Natural killer cell (primary cell): ENCODE data around the gene SLC6A11. TPM values are rescaled to one million over a fixed set of nuclear protein-coding genes. Genes with fewer than 3 reads are reported as not detected.
A peak's percentile ranks its signal among the peaks of the same experiment; 100 is the strongest.

Experiments
- ATAC-seq, 3 donors: fragments of 150-1000 bp in 2 of 3; fragments of 200-7000 bp in 1 of 3; cut with Tn5 transposase; 1 replicate in 1 of 3; 2 replicates in 2 of 3; pipeline ENCODE4 v1.10.0; 2021; ENCODE audit warnings: mild to moderate bottlenecking in 2 of 3, moderate library complexity in 2 of 3
- DNase-seq, 2 donors: peaks; one replicate each; pipeline versions ENCODE4 v3.0.0 to v3.0.0-alpha.2; 2013 to 2021; ENCODE audit warnings: mixed read lengths in 1 of 2
- H3K27ac ChIP-seq: one replicate; pipeline ENCODE4 v1.5.1; 2013; ENCODE audit warnings: mild to moderate bottlenecking, low read length
- H3K27me3 ChIP-seq: one replicate; pipeline ENCODE4 v1.6.1; 2013; ENCODE audit warnings: low read length; ENCODE audit not compliant: control insufficient read depth, insufficient read depth
- H3K36me3 ChIP-seq: one replicate; pipeline ENCODE4 v1.6.1; 2013; ENCODE audit warnings: low read length; ENCODE audit not compliant: control insufficient read depth, insufficient read depth
- H3K4me1 ChIP-seq: one replicate; pipeline ENCODE4 v1.6.1; 2013; ENCODE audit warnings: low read length; ENCODE audit not compliant: control insufficient read depth, insufficient read depth
- H3K4me3 ChIP-seq: one replicate; pipeline ENCODE4 v1.5.1; 2013; ENCODE audit warnings: low read length
- H3K9me3 ChIP-seq: one replicate; pipeline ENCODE4 v1.6.1; 2013; ENCODE audit warnings: low read length; ENCODE audit not compliant: control insufficient read depth, insufficient read depth
- H3K27ac Mint-ChIP-seq, 2 donors: one replicate each; pipeline ENCODE4 v1.8.0; 2022; ENCODE audit warnings: mild to moderate bottlenecking in 2 of 2, mixed read lengths in 2 of 2, moderate library complexity in 1 of 2
- H3K27me3 Mint-ChIP-seq, 2 donors: one replicate each; pipeline ENCODE4 v1.8.0; 2022; ENCODE audit warnings: low read depth in 2 of 2, mixed read lengths in 2 of 2
- H3K36me3 Mint-ChIP-seq: one replicate; pipeline ENCODE4 v1.8.0; 2022; ENCODE audit warnings: mixed read lengths
- H3K4me1 Mint-ChIP-seq, 2 donors: one replicate each; pipeline ENCODE4 v1.8.0; 2022; ENCODE audit warnings: mixed read lengths in 2 of 2
- H3K4me3 Mint-ChIP-seq: one replicate; pipeline ENCODE4 v1.8.0; 2022; ENCODE audit warnings: mild to moderate bottlenecking, moderate library complexity, mixed read lengths
- H3K9me3 Mint-ChIP-seq, 2 donors: one replicate each; pipeline ENCODE4 v1.8.0; 2022; ENCODE audit warnings: mixed read lengths in 2 of 2
- WGBS: methylation state at CpG from one replicate; pipeline ENCODE4 v1.1.7; 2013; ENCODE audit warnings: missing lambda C conversion rate; ENCODE audit not compliant: insufficient coverage; 5-methylcytosine and 5-hydroxymethylcytosine counted together
- intact Hi-C: fragments of 100-400 bp; cut with micrococcal nuclease; formaldehyde crosslinking; loops from one replicate; pipeline ENCODE4 v1.14.2; 2022
- total RNA-seq, 4 donors: library from RNA; stranded (reverse); fragments of 120-200 nt in 1 of 4; gene quantifications; one replicate each; pipeline versions ENCODE4 v1.2.3 to v1.2.4, GENCODE V29; 2013 to 2022
- TF ChIP-seq, protein P1 (sequence below): fragments of 200-600 bp; IDR thresholded peaks from one replicate; pipeline ENCODE4 v1.8.0; 2022; ENCODE audit warnings: antibody characterized with exemption

SLC6A11 gene
- total RNA-seq, 3 donors from 2014 or later (not counting 1 experiment from before 2014, with no cell fraction given) = not detected

DNA sequence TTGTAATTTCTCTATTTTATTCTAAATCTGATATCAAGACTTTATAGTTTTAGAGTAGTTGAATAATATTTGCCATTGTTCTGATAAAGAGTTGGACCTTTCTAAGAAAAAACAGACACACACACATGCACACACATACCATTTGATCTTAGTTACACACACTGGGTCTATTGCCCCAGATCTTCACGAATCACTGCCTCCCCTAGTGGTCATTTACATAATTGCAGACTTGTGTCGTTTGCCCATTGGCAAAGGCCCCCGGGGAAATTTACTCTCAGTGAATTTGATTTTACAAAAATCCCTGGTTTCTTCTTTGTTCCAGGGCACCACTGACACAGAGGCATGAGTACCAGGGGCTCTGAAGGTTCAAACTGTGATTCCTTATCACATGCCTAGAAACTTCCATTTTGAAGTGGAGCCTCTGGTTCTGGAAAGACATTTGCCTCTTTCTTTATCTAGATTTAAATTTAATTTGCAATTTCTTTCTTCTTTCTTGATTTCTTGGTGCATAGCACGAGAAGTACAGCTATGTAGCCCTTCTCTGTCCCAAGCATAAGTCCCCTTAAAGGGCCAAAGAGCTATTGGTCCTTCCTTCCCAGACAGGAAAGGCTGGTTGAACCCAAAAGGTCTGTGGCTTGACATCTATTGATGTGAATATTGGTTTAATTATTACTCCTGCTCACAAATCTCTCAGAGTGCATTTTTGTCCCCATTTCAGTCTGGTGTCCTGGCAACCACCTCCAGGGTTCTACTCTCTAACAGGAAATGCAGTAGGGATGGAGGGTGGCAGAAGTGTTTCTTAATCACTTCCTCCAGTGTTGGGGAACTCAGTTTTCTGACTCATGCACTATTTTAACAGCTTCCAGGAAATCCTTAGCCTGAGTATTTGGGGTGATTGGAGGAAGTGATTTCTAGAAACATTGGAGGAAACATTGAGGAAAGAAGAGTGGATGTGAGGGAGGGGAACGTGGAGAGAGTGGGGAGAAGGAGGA is 32.4 kb upstream of the SLC6A11 start:
- H3K27me3 Mint-ChIP-seq = peaks cover 19 to 22% of the 10 kb centered on the region in 2 donors
- Histone ChIP-seq H3K9me3 (no peaks in the 10 kb centered on the region), H3K27ac (no peak overlapping the region), H3K4me1 (no peaks in the 10 kb centered on the region), H3K36me3 (no peaks in the 10 kb centered on the region), H3K4me3 (no peak overlapping the region), H3K27me3 (no peaks in the 10 kb centered on the region)
- intact Hi-C loops = no loop called here
- no peak overlapping the region for H3K4me3 Mint-ChIP-seq
- TF ChIP-seq, protein P1, sequence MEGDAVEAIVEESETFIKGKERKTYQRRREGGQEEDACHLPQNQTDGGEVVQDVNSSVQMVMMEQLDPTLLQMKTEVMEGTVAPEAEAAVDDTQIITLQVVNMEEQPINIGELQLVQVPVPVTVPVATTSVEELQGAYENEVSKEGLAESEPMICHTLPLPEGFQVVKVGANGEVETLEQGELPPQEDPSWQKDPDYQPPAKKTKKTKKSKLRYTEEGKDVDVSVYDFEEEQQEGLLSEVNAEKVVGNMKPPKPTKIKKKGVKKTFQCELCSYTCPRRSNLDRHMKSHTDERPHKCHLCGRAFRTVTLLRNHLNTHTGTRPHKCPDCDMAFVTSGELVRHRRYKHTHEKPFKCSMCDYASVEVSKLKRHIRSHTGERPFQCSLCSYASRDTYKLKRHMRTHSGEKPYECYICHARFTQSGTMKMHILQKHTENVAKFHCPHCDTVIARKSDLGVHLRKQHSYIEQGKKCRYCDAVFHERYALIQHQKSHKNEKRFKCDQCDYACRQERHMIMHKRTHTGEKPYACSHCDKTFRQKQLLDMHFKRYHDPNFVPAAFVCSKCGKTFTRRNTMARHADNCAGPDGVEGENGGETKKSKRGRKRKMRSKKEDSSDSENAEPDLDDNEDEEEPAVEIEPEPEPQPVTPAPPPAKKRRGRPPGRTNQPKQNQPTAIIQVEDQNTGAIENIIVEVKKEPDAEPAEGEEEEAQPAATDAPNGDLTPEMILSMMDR = peak; percentile 88
- 14% methylated on average over 5 of the region's 5 CpGs for WGBS
- peak in 1 of 2 donors; percentile 63 for DNase-seq
- H3K27ac Mint-ChIP-seq = no peak overlapping the region
- ATAC-seq = peak in 2 of 3 donors; percentile 45 to 63
- peaks cover 0 to 8% of the 10 kb centered on the region in 2 donors for H3K4me1 Mint-ChIP-seq
- H3K9me3 Mint-ChIP-seq = no peaks in the 10 kb centered on the region
- no peaks in the 10 kb centered on the region for H3K36me3 Mint-ChIP-seq

DNA sequence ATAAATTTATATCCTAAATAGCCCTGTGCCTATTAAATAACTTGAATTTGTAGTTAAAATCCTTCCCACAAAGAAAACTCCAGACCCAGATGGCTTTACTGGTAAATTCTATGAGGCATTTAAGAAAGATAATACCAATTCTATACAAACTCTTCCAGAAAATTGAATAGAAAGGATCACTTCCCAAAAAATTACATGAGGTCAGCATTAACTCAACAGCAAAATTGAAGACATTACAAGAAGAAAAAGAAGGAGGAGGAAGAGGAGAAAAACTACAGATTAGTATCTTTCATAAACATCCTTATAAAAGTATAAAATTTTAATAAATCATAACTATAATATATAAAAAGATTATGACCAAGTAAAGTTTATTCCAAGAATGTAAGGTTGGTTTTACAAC is 29.4 kb upstream of the SLC6A11 start:
- H3K27me3 Mint-ChIP-seq = peaks cover 20% of the 10 kb centered on the region in 2 donors
- Histone ChIP-seq H3K27me3 (no peaks in the 10 kb centered on the region), H3K4me1 (no peaks in the 10 kb centered on the region), H3K9me3 (no peaks in the 10 kb centered on the region), H3K36me3 (no peaks in the 10 kb centered on the region), H3K4me3 (no peak overlapping the region), H3K27ac (no peak overlapping the region)
- H3K9me3 Mint-ChIP-seq = no peaks in the 10 kb centered on the region
- TF ChIP-seq, protein P1 = no peak
- no peak for DNase-seq
- intact Hi-C loops = no loop called here
- H3K4me3 Mint-ChIP-seq = no peak overlapping the region
- no peaks in the 10 kb centered on the region for H3K36me3 Mint-ChIP-seq
- no peak for ATAC-seq
- no peak overlapping the region for H3K27ac Mint-ChIP-seq
- peaks cover 0 to 13% of the 10 kb centered on the region in 2 donors for H3K4me1 Mint-ChIP-seq

DNA sequence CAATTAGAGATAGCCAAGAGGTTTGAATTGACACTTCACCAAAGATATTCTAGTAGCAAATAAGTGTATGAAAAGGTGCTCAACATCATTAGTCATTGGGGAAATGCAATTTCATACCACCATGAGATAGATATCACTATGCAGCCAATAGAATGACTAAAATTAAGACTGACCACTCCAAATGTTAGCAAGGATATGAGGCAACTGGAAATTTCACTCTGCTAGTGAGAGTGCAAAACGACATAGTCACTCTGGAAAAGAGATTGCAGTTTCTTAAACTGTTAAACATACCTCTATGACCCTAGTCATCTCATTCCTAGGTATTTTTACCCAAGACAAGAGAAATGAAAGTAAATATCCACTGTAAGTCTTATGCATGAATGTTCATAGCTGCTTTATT is 27.6 kb upstream of the SLC6A11 start:
- Histone ChIP-seq H3K4me3 (no peak overlapping the region), H3K36me3 (no peaks in the 10 kb centered on the region), H3K27ac (no peak overlapping the region), H3K9me3 (no peaks in the 10 kb centered on the region), H3K27me3 (no peaks in the 10 kb centered on the region), H3K4me1 (no peaks in the 10 kb centered on the region)
- H3K36me3 Mint-ChIP-seq = no peaks in the 10 kb centered on the region
- H3K27ac Mint-ChIP-seq = no peak overlapping the region
- peaks cover 15 to 18% of the 10 kb centered on the region in 2 donors for H3K27me3 Mint-ChIP-seq
- H3K4me3 Mint-ChIP-seq = no peak overlapping the region
- ATAC-seq (no peak), DNase-seq (no peak)
- TF ChIP-seq, protein P1 = no peak
- H3K9me3 Mint-ChIP-seq = no peaks in the 10 kb centered on the region
- 67% methylated on average over 1 of the region's 1 CpG for WGBS
- peaks cover 0 to 13% of the 10 kb centered on the region in 2 donors for H3K4me1 Mint-ChIP-seq
- intact Hi-C loops = no loop called here
